Ovary (tissue), 9 donors: Measurements from ENCODE around the gene GALNTL6. TPM values are rescaled to one million over a fixed set of nuclear protein-coding genes. Genes with fewer than 3 reads are reported as not detected.

Experiments used
- DNase-seq, 5 donors: peaks; one replicate each; pipeline ENCODE4 v3.0.0-alpha.2; 2019 to 2020
- H3K27ac ChIP-seq, 2 donors: fragments of 200-600 bp; one replicate each; pipeline versions ENCODE4 v1.5.1 to v1.8.0; 2019 to 2022
- H3K27me3 ChIP-seq: fragments of 200-600 bp; one replicate; pipeline ENCODE4 v1.8.0; 2022
- H3K36me3 ChIP-seq: fragments of 200-600 bp; sonication (generic); one replicate; pipeline ENCODE4 v1.5.1; 2019
- H3K4me1 ChIP-seq: one replicate; pipeline ENCODE4 v1.8.1; 2013; ENCODE audit warnings: mild to moderate bottlenecking, moderate library complexity; ENCODE audit not compliant: insufficient read depth
- H3K4me3 ChIP-seq: fragments of 200-600 bp; sonication (generic); one replicate; pipeline ENCODE4 v1.5.1; 2017
- H3K9me3 ChIP-seq, 2 donors: fragments of 200-600 bp in 1 of 2; sonication (generic) in 1 of 2; one replicate each; pipeline versions ENCODE4 v1.5.1 to v1.8.1; 2013 to 2019; ENCODE audit warnings: mild to moderate bottlenecking in 1 of 2, moderate library complexity in 1 of 2
- EP300 ChIP-seq: sonication (generic); formaldehyde crosslinking; IDR thresholded peaks from one replicate; pipeline ENCODE4 v1.6.1; 2017; ENCODE audit warnings: antibody characterized with exemption
- POLR2A ChIP-seq: fragments of 450-650 bp; IDR thresholded peaks from one replicate; pipeline ENCODE4 v1.6.1; 2017; ENCODE audit warnings: antibody characterized with exemption, mild to moderate bottlenecking, moderate library complexity
- WGBS, 3 donors: extraction: QIAGEN DNeasy Blood & Tissue Kit in 1 of 3; methylation state at CpG; one replicate each; pipeline versions ENCODE4 v1.1.5 to v1.1.7; 2013 to 2017; 5-methylcytosine and 5-hydroxymethylcytosine counted together
- intact Hi-C, 4 donors: fragments of 100-400 bp; cut with DNase I; formaldehyde crosslinking; loops; one replicate each; pipeline versions ENCODE4 v1.11.0 to v1.15.1; 2022 to 2023
- polyA plus RNA-seq, 2 donors: library from polyadenylated mRNA; stranded (reverse); fragments of 200-250 nt in 1 of 2; fragments of 350-450 nt in 1 of 2; fragmentation: Illumina TruSeq in 1 of 2; extraction: RNeasy Lipid Tissue Mini Kit (QIAGEN cat#74804) in 1 of 2; gene quantifications; one replicate each; pipeline ENCODE4 v1.2.3, GENCODE V29; 2013 to 2014
- total RNA-seq, 7 donors: library from RNA; depleted of rRNA in 2 of 7; stranded (reverse); fragments of >200 nt in 2 of 7; fragmentation: NEBNext Ultra II Directional in 3 of 7; extraction: Animal tissue kit (Norgen Biotek cat#: 25700) in 3 of 7; gene quantifications; one replicate each; pipeline versions ENCODE4 v1.1.0 to v1.2.4, GENCODE V29; 2016 to 2023
- TF ChIP-seq, protein P1 (sequence below), 3 donors: fragments of 450-650 bp in 2 of 3; fragments of 200-600 bp in 1 of 3; IDR thresholded peaks; one replicate each; pipeline versions ENCODE4 v1.5.1 to v1.8.0; 2016 to 2022; ENCODE audit warnings: antibody characterized with exemption in 3 of 3, mild to moderate bottlenecking in 1 of 3
- donor health status: DM: no; HTN: no; CAD: no; lungs with moderate emphysema.
- donor health status: DM: no; HTN: no; CAD: no.
- donor health status: Bipolar disorder and iron deficiency.
- donor health status: DM: yes; HTN: yes; CAD: no.
- donor health status: DM: no; HTN: no; CAD: no.
- donor health status: DM: yes; HTN: yes; CAD: no.

The GALNTL6 gene
- total and polyA plus RNA-seq, 9 donors, result 0.11 to 1.8 TPM; not detected in 7

DNA sequence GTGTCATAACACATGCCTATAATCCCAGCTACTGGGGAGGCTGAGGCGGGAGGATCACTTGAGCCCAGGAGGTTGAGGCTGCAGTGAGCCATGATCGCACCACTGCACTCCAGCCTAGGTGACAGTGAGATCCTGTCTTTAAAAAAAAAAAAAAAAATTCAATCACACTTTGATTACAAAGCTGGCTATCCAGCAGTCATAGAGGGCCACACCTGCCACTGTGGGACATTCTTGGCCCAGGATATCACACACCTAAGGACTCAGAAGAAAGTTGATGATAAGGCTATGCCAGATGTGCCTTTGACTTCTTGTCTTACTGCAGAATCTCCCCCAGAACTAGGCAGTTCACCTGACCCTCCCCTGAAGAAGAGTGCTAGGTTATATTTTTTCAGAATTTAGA, 1232.9 kb downstream of the GALNTL6 start:
- intact Hi-C loops, result no loop called here
- H3K4me1 ChIP-seq, result no peaks in the 10 kb centered on the region
- WGBS, 3 donors, result 95 to 99% (median 98%) methylated on average over 2 of the region's 2 CpGs
- H3K9me3 ChIP-seq, result no peaks in the 10 kb centered on the region
- no peak for DNase-seq
- TF ChIP-seq, protein P1, sequence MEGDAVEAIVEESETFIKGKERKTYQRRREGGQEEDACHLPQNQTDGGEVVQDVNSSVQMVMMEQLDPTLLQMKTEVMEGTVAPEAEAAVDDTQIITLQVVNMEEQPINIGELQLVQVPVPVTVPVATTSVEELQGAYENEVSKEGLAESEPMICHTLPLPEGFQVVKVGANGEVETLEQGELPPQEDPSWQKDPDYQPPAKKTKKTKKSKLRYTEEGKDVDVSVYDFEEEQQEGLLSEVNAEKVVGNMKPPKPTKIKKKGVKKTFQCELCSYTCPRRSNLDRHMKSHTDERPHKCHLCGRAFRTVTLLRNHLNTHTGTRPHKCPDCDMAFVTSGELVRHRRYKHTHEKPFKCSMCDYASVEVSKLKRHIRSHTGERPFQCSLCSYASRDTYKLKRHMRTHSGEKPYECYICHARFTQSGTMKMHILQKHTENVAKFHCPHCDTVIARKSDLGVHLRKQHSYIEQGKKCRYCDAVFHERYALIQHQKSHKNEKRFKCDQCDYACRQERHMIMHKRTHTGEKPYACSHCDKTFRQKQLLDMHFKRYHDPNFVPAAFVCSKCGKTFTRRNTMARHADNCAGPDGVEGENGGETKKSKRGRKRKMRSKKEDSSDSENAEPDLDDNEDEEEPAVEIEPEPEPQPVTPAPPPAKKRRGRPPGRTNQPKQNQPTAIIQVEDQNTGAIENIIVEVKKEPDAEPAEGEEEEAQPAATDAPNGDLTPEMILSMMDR (IDR thresholded peaks at IDR 0.05), result no peak
- TF ChIP-seq POLR2A, result no peak
- H3K36me3 ChIP-seq, result no peaks in the 10 kb centered on the region
- no peak overlapping the region for H3K4me3 ChIP-seq
- H3K27ac ChIP-seq, result no peak overlapping the region
- no peaks in the 10 kb centered on the region for H3K27me3 ChIP-seq

DNA sequence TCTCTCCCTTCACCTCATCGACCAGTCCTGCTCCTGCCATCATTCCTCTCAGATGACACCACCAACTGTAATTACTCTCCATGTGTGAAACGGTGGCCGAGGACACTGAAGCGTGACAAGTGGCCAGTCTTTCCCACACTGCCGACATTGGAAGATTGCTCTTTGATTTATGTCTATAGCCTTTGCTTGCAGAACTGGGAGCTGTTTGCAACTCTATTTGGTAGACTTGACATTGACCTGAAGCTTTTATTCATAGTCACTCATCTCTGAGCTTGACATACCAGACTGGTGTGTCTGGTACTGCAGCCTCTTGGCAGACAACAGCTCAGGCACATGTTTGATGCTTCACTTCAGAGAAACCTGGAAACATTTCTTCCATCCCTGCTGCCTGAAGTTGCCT, 1233.6 kb downstream of the GALNTL6 start:
- 65 to 70% (median 67%) methylated on average over 5 of the region's 5 CpGs for WGBS, 3 donors
- H3K27ac ChIP-seq, result no peak overlapping the region
- DNase-seq, result no peak
- no peak overlapping the region for H3K4me3 ChIP-seq
- no peaks in the 10 kb centered on the region for H3K36me3 ChIP-seq
- TF ChIP-seq EP300, result no peak
- TF ChIP-seq POLR2A, result no peak
- TF ChIP-seq, protein P1 (IDR thresholded peaks at IDR 0.05), result no peak
- H3K4me1 ChIP-seq, result no peaks in the 10 kb centered on the region
- intact Hi-C loops, result no loop called here
- no peaks in the 10 kb centered on the region for H3K27me3 ChIP-seq
- no peaks in the 10 kb centered on the region for H3K9me3 ChIP-seq

DNA sequence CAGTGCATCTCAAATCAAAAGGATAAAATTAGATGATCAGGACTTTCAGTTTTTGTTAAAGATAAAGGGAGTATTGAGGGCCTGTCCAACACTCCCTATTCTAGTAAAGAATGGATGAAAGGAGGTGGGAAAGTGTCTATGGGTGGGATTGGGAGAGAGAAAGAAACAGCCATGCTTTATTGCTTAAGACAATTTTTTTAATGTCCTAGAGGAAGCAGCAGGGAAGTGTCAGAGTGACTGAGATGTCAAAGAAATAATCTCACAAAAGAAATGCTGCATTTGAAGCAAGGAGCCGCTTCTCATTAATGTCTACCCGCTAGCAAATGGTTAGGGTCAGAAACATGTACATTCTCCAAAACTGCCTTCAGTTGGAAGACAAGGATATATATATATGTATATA, 1238.0 kb downstream of the GALNTL6 start:
- no peaks in the 10 kb centered on the region for H3K9me3 ChIP-seq
- no peaks in the 10 kb centered on the region for H3K36me3 ChIP-seq
- H3K4me1 ChIP-seq, result no peaks in the 10 kb centered on the region
- no peak for DNase-seq
- WGBS, 3 donors, result 80 to 91% (median 87%) methylated on average over 2 of the region's 2 CpGs
- no peaks in the 10 kb centered on the region for H3K27me3 ChIP-seq
- no peak overlapping the region for H3K27ac ChIP-seq
- intact Hi-C loops, result no loop called here
- no peak overlapping the region for H3K4me3 ChIP-seq
- TF ChIP-seq EP300 (no peak), POLR2A (no peak)
- TF ChIP-seq, protein P1 (IDR thresholded peaks at IDR 0.05), result no peak

DNA sequence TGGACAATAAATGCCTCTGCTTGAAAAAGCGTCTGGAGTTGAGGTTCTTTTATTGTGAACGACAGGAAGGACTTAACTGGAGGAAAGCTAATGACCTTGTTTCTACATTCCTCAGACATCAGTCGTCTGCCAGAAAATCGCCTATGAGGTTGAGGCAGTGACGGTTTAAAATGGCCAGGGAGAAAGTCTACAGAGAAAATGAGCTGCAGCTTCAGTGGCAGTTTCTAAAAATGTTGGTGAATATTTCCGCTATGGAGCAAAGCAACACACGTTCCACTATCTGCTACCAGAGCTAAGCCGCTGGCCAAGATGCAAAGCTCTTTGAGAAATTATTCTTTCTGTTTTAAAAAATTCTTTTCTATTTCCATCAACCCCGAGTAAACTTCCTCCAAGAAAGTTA, 1238.5 kb downstream of the GALNTL6 start:
- Histone ChIP-seq H3K4me3 (no peak overlapping the region), H3K36me3 (no peaks in the 10 kb centered on the region), H3K4me1 (no peaks in the 10 kb centered on the region), H3K9me3 (no peaks in the 10 kb centered on the region), H3K27me3 (no peaks in the 10 kb centered on the region), H3K27ac (no peak overlapping the region)
- WGBS, 3 donors, result 6 to 18% (median 7%) methylated on average over 9 of the region's 9 CpGs
- DNase-seq, result no peak
- intact Hi-C loops, result no loop called here
- TF ChIP-seq POLR2A, result no peak

DNA sequence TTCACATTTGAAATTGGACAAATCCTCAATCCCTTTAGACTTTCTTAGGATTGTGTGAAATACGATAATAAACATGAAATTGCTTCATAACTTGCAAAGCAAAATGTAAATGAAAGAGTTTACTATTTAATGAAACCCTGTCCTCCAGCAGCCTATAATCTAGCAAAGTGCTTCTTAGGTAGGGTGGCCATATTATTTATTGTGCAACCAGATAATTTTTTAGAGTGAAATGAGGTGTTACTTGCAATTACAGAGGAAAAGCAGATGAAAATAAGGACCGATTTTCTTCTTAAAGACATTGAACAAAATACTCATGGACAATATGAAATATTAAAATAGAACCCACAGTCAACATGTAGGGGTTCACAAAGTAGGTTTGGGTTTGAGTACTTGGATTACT, 1239.2 kb downstream of the GALNTL6 start:
- Histone ChIP-seq H3K9me3 (no peaks in the 10 kb centered on the region), H3K4me1 (no peaks in the 10 kb centered on the region), H3K4me3 (no peak overlapping the region), H3K27ac (no peak overlapping the region), H3K36me3 (no peaks in the 10 kb centered on the region), H3K27me3 (no peaks in the 10 kb centered on the region)
- intact Hi-C loops, result no loop called here
- no peak for DNase-seq
- TF ChIP-seq EP300 (no peak), POLR2A (no peak)
- TF ChIP-seq, protein P1 (IDR thresholded peaks at IDR 0.05), result no peak
- WGBS, 3 donors, result 70 to 81% (median 73%) methylated on average over 2 of the region's 2 CpGs
